Stimulated activated memory B cell treated with anti-CD40 and anti-IgM and Interleukin-4, amounts not matched to agents 10 μg/mL and 1 μg/mL and 100 μg/mL, for 72 hours (primary cell): ENCODE measurements around the gene RAB12.

ENCODE experiments used
- ATAC-seq: fragments of 150-1000 bp; cut with Tn5 transposase; 2 replicates; pipeline ENCODE4 v1.10.0; 2021
- H3K27ac Mint-ChIP-seq: one replicate; pipeline ENCODE4 v1.8.0; 2022; ENCODE audit warnings: mild to moderate bottlenecking, mixed read lengths
- H3K27me3 Mint-ChIP-seq: one replicate; pipeline ENCODE4 v1.8.0; 2022; ENCODE audit warnings: mixed read lengths
- H3K36me3 Mint-ChIP-seq: one replicate; pipeline ENCODE4 v1.8.0; 2022; ENCODE audit warnings: mixed read lengths
- H3K4me1 Mint-ChIP-seq: one replicate; pipeline ENCODE4 v1.8.0; 2022; ENCODE audit warnings: mixed read lengths
- H3K4me3 Mint-ChIP-seq: one replicate; pipeline ENCODE4 v1.8.0; 2022; ENCODE audit warnings: mild to moderate bottlenecking, moderate library complexity, mixed read lengths
- H3K9me3 Mint-ChIP-seq: one replicate; pipeline ENCODE4 v1.8.0; 2022; ENCODE audit warnings: mixed read lengths

RAB12 gene

GRCh38 chr18:8681196-8681595, 72.0 kb downstream of the RAB12 start:
- H3K4me1 Mint-ChIP-seq, result no peaks in the 10 kb centered on the region
- H3K27me3 Mint-ChIP-seq, result no peaks in the 10 kb centered on the region
- no peak for ATAC-seq
- no peak overlapping the region for H3K4me3 Mint-ChIP-seq
- H3K9me3 Mint-ChIP-seq, result no peaks in the 10 kb centered on the region
- no peak overlapping the region for H3K27ac Mint-ChIP-seq
- no peaks in the 10 kb centered on the region for H3K36me3 Mint-ChIP-seq

GRCh38 chr18:8684577-8684976, 75.3 kb downstream of the RAB12 start:
- H3K27me3 Mint-ChIP-seq, result no peaks in the 10 kb centered on the region
- no peaks in the 10 kb centered on the region for H3K9me3 Mint-ChIP-seq
- H3K4me1 Mint-ChIP-seq, result no peaks in the 10 kb centered on the region
- no peak overlapping the region for H3K27ac Mint-ChIP-seq
- ATAC-seq, result no peak
- H3K36me3 Mint-ChIP-seq, result no peaks in the 10 kb centered on the region
- no peak overlapping the region for H3K4me3 Mint-ChIP-seq

DNA sequence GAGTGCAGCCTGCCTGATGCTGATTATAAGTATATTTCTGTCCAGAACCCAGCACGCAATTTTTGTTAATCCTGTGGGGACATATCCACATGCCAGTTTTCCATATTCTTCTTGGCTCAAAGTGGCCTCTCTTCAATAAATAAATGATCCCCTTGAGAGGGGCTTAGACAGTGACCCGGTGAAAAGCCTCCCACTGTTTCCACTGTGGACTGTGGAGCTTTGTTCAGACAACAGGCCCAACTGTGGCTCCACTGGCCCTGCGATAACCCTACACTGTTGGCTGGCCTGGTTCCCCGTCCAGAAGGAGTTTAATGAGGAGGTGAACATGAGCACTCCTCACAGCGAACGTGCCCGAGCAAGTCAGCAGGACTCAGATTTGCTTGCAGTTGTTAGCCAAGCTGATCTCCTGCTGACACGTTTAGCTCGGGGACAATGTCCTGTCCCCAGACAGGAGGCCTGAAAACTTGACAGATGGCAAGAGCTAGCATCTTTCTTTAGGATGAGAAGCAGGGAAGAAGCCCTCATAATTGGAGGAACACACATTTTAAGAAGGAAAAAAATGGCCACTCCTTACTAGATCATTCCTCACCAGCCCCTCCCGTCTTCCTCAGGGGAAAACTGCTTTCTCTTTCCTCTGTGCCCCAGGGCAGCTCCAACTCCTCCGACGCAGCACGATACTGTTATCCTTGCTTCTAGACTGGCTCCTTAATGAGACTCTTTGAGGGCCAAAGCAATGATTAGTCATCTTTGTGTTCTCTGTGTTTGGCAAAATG, 76.1 kb downstream of the RAB12 start:
- ATAC-seq, result no peak
- H3K4me3 Mint-ChIP-seq, result no peak overlapping the region

GRCh38 chr18:8685914-8686216, 76.6 kb downstream of the RAB12 start:
- no peaks in the 10 kb centered on the region for H3K27me3 Mint-ChIP-seq
- H3K36me3 Mint-ChIP-seq, result no peaks in the 10 kb centered on the region
- no peak for ATAC-seq
- no peak overlapping the region for H3K27ac Mint-ChIP-seq
- H3K4me1 Mint-ChIP-seq, result no peaks in the 10 kb centered on the region
- no peaks in the 10 kb centered on the region for H3K9me3 Mint-ChIP-seq
- H3K4me3 Mint-ChIP-seq, result no peak overlapping the region

More for the DNA sequence above, 76.1 kb downstream of the RAB12 start:
- H3K27ac Mint-ChIP-seq, result no peak overlapping the region
- no peaks in the 10 kb centered on the region for H3K9me3 Mint-ChIP-seq
- no peaks in the 10 kb centered on the region for H3K4me1 Mint-ChIP-seq
- H3K36me3 Mint-ChIP-seq, result no peaks in the 10 kb centered on the region
- H3K27me3 Mint-ChIP-seq, result no peaks in the 10 kb centered on the region

DNA sequence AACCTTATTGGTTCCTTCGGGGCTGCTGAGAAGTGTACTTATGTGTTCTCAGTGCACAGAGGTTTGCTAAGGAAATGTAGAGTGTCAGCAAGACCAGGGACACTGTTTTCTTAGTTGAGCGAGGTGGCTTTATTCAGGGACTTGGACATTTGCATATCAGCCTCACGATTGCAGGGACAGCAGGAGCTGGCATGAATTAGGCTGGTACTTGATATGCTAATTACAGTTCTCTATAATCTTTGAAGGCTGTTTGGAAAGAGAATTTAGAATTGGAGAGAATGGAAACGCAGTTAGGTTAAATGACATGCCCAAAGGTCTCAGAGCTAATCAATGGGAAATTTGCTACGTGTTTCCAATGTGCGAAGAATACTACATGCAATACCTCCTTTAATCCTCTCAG, 77.4 kb downstream of the RAB12 start:
- no peak overlapping the region for H3K4me3 Mint-ChIP-seq
- H3K27me3 Mint-ChIP-seq, result no peaks in the 10 kb centered on the region
- H3K27ac Mint-ChIP-seq, result no peak overlapping the region
- no peaks in the 10 kb centered on the region for H3K4me1 Mint-ChIP-seq
- H3K36me3 Mint-ChIP-seq, result no peaks in the 10 kb centered on the region
- ATAC-seq, result no peak
- no peaks in the 10 kb centered on the region for H3K9me3 Mint-ChIP-seq

DNA sequence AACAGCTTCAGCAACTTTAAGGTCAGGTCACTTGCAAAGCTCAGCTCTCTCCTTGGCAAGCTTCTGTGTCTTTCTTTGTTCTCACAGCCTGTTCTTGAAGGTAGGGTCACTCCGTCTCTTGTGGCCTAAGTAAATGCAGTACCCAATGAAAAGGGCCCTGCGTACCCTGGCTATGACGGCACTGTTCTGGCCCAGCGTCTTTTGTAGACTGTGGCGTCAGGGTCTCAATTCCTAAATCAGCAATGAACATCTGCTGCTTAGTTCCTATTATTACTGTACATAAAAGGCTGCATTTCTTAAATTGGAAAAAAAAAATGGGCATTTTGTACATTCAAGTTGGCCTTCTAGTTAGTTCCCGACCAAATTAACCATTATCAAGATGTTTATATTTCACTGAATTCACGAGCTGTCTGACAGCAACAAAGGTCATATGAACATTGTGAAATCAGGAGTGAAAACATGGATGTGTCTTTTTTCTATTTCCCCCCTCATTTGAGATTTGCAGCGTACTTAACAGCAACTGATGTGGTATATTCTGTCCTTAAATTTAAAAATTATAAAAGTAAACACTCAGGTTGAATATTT, 79.1 kb downstream of the RAB12 start:
- Mint-ChIP-seq H3K27ac (no peak overlapping the region), H3K4me1 (no peaks in the 10 kb centered on the region), H3K9me3 (no peaks in the 10 kb centered on the region), H3K36me3 (no peaks in the 10 kb centered on the region), H3K4me3 (no peak overlapping the region), H3K27me3 (no peaks in the 10 kb centered on the region)
- ATAC-seq, result no peak

DNA sequence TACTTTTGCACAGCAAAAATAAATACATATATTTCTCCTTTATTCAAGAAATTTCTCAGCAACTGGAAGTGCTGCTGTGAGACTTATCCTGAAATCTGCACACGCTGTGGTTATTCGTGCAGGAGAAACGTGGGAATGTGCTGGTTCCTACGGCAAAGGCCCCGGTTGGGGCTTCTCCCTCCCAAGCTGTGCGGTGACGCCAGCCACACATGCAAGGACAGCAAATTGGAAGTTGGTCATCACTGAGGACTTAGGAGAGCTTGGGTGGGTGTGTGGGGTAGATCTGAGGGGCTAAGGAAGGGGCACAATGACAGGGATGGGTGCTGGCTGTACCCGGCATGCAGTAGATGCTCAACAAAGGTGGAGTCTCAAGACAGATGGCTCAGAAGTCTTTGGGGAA, 79.6 kb downstream of the RAB12 start:
- Mint-ChIP-seq H3K27ac (no peak overlapping the region), H3K9me3 (no peaks in the 10 kb centered on the region), H3K36me3 (no peaks in the 10 kb centered on the region), H3K27me3 (no peaks in the 10 kb centered on the region), H3K4me3 (no peak overlapping the region), H3K4me1 (no peaks in the 10 kb centered on the region)
- ATAC-seq, result no peak
